Heart right ventricle (tissue), 16 donors: ENCODE results near the gene DUSP22. TPM values are rescaled to one million over a fixed set of nuclear protein-coding genes. Genes with fewer than 3 reads are reported as not detected.

ENCODE experiments used
- ATAC-seq, 8 donors: fragments of 200-7000 bp; cut with Tn5 transposase; one replicate each; pipeline ENCODE4 v1.9.1; 2020; ENCODE audit warnings: mild to moderate bottlenecking in 8 of 8, moderate library complexity in 8 of 8, moderate number of reproducible peaks in 1 of 8
- DNase-seq, 2 donors: peaks; one replicate each; pipeline ENCODE4 v3.0.0-alpha.2; 2020
- H3K27ac ChIP-seq, 10 donors: fragments of 200-600 bp; sonication (generic) in 2 of 10; one replicate each; pipeline versions ENCODE4 v1.5.0 to v1.8.0; 2020 to 2022; ENCODE audit warnings: mild to moderate bottlenecking in 3 of 10
- H3K27me3 ChIP-seq, 7 donors: fragments of 200-600 bp; one replicate each; pipeline ENCODE4 v1.8.0; 2021 to 2022; ENCODE audit warnings: mild to moderate bottlenecking in 2 of 7
- H3K36me3 ChIP-seq, 9 donors: fragments of 200-600 bp; sonication (generic) in 1 of 9; one replicate each; pipeline versions ENCODE4 v1.5.0 to v1.8.0; 2020 to 2022; ENCODE audit warnings: mild to moderate bottlenecking in 2 of 9
- H3K4me1 ChIP-seq, 9 donors: fragments of 200-600 bp; sonication (generic) in 1 of 9; one replicate each; pipeline versions ENCODE4 v1.5.0 to v1.8.0; 2020 to 2022; ENCODE audit warnings: mild to moderate bottlenecking in 4 of 9
- H3K4me3 ChIP-seq, 10 donors: fragments of 200-600 bp; sonication (generic) in 2 of 10; one replicate each; pipeline versions ENCODE4 v1.5.0 to v1.8.0; 2020 to 2022; ENCODE audit warnings: mild to moderate bottlenecking in 7 of 10, moderate library complexity in 2 of 10
- H3K9me3 ChIP-seq, 11 donors: fragments of 200-600 bp in 10 of 11; sonication (generic) in 2 of 11; one replicate each; pipeline versions ENCODE4 v1.5.0 to v1.8.0; 2013 to 2022; ENCODE audit warnings: mild to moderate bottlenecking in 2 of 11, control low read depth in 1 of 11, moderate library complexity in 1 of 11
- WGBS, 2 donors: extraction: QIAGEN DNeasy Blood & Tissue Kit; methylation state at CpG; one replicate each; pipeline ENCODE4 v1.1.7; 2013; ENCODE audit warnings: inconsistent platforms in 1 of 2; 5-methylcytosine and 5-hydroxymethylcytosine counted together
- intact Hi-C, 10 donors: fragments of 100-400 bp; cut with DNase I; formaldehyde crosslinking; loops; one replicate each; pipeline versions ENCODE4 v1.11.1 to v1.14.2; 2022
- polyA plus RNA-seq, 2 donors: library from polyadenylated mRNA; stranded (reverse); fragments of 200-250 nt; gene quantifications; one replicate each; pipeline ENCODE4 v1.2.3, GENCODE V29; 2013
- total RNA-seq, 10 donors: library from RNA; stranded (reverse); fragmentation: NEBNext Ultra II Directional in 3 of 10; extraction: Animal tissue kit (Norgen Biotek cat#: 25700) in 3 of 10; gene quantifications; one replicate each; pipeline versions ENCODE4 v1.2.1 to v1.2.4, GENCODE V29; 2021 to 2023
- TF ChIP-seq, protein P1 (sequence below), 9 donors: fragments of 200-600 bp; sonication (generic) in 2 of 9; IDR thresholded peaks; one replicate each; pipeline versions ENCODE4 v1.5.0 to v1.8.0; 2021 to 2022; ENCODE audit warnings: antibody characterized with exemption in 9 of 9, mild to moderate bottlenecking in 5 of 9, moderate library complexity in 1 of 9
- donor health status: Arrhythmogenic right ventricular cardiomyopathy.
- donor health status: ischemic (EF 13 %, LVEDD 7.1; RV severe dilation, severe dysfunction).
- donor health status: healthy with polysubstance abuse.
- donor health status: DM: no; HTN: yes; CAD: no.
- donor health status: DM: no; HTN: no; CAD: no.
- donor health status: ischemic (EF 25% LVEDD 6.9; RV normal size, moderate dysfunction).
- donor health status: ischemic (EF 25% LVEDD 5.7; RV mildly dilated, moderate dysfunction).
- donor health status: healthy.
- donor health status: DM: yes; HTN: yes; CAD: no.
- donor health status: Ischemic cardiomyopathy.
- donor health status: ischemic (EF 35%, LVEDD 5.7; RV mildly dilated, moderate dysfunction).
- donor health status: nonischemic (EF 11% LVEDD 7.7; RV severe dilation, severe dysfunction).
- donor health status: DM: yes; HTN: yes; CAD: no.
- donor health status: PGD.
- donor health status: ischemic (EF 29% LVEDD 5.4; RV normal size, mild dysfunction).
- donor health status: nonischemic (EF 23%, LVEDD 6.1; RV moderate dilation, normal function).

DUSP22 gene
- total and polyA plus RNA-seq, 12 donors = 32.0 to 70.4 (median 51.9) TPM

- H3K4me1 ChIP-seq = peaks cover 0 to 56% (median 0%) of the 10 kb centered on the region in 9 donors
- DNase-seq = no peak
- peaks cover 0 to 5% (median 5%) of the 10 kb centered on the region in 7 donors for H3K27me3 ChIP-seq
- intact Hi-C loops = no loop called here
- no peak overlapping the region for H3K4me3 ChIP-seq
- no peak for ATAC-seq
- H3K27ac ChIP-seq = peak overlapping the region in 1 of 10 donors; percentile 76
- peaks cover 0 to 6% (median 0%) of the 10 kb centered on the region in 11 donors for H3K9me3 ChIP-seq
- TF ChIP-seq, protein P1, sequence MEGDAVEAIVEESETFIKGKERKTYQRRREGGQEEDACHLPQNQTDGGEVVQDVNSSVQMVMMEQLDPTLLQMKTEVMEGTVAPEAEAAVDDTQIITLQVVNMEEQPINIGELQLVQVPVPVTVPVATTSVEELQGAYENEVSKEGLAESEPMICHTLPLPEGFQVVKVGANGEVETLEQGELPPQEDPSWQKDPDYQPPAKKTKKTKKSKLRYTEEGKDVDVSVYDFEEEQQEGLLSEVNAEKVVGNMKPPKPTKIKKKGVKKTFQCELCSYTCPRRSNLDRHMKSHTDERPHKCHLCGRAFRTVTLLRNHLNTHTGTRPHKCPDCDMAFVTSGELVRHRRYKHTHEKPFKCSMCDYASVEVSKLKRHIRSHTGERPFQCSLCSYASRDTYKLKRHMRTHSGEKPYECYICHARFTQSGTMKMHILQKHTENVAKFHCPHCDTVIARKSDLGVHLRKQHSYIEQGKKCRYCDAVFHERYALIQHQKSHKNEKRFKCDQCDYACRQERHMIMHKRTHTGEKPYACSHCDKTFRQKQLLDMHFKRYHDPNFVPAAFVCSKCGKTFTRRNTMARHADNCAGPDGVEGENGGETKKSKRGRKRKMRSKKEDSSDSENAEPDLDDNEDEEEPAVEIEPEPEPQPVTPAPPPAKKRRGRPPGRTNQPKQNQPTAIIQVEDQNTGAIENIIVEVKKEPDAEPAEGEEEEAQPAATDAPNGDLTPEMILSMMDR (IDR thresholded peaks at IDR 0.05) = no peak
- WGBS, 2 donors = 86 to 90% methylated on average over 9 of the region's 9 CpGs
- no peaks in the 10 kb centered on the region for H3K36me3 ChIP-seq
These were observed 37.1 kb upstream of the DUSP22 start for GRCh38 chr6:255041-255750.

DNA sequence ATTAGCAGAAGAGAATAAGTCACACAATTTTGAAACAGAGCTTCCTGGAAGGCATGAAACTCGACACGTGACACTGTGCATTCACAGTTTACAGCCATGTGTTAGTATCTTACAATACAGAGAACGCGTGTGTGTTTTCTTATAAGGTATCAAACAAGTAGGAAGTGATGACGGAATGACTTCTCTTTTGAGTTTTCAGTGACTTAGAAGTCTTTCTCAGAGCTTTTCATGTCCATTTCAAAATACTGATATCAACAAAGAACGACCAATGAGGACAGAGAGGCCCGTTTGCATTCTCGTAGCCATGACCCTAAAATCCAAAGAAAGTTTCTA is 36.6 kb upstream of the DUSP22 start:
- TF ChIP-seq, protein P1 (IDR thresholded peaks at IDR 0.05) = no peak
- Histone ChIP-seq H3K27me3 (peaks cover 0 to 5% (median 3%) of the 10 kb centered on the region in 7 donors), H3K9me3 (peaks cover 0 to 6% (median 0%) of the 10 kb centered on the region in 11 donors), H3K4me1 (peaks cover 0 to 56% (median 0%) of the 10 kb centered on the region in 9 donors), H3K36me3 (no peaks in the 10 kb centered on the region), H3K4me3 (no peak overlapping the region), H3K27ac (peak overlapping the region in 1 of 10 donors; percentile 76)
- intact Hi-C loops = no loop called here
- 80 to 91% methylated on average over 8 of the region's 8 CpGs for WGBS, 2 donors
- ATAC-seq (no peak), DNase-seq (no peak)

- intact Hi-C loops = no loop called here
- Histone ChIP-seq H3K4me1 (peaks cover 0 to 56% (median 0%) of the 10 kb centered on the region in 9 donors), H3K4me3 (no peak overlapping the region), H3K9me3 (peaks cover 0 to 6% (median 0%) of the 10 kb centered on the region in 11 donors), H3K27ac (peak overlapping the region in 1 of 10 donors; percentile 76), H3K36me3 (no peaks in the 10 kb centered on the region), H3K27me3 (peaks cover 0 to 5% (median 0%) of the 10 kb centered on the region in 7 donors)
- no peak for DNase-seq
- 92 to 95% methylated on average over 9 of the region's 9 CpGs for WGBS, 2 donors
- no peak for ATAC-seq
- TF ChIP-seq, protein P1 (IDR thresholded peaks at IDR 0.05) = no peak
These were observed 36.1 kb upstream of the DUSP22 start for GRCh38 chr6:256169-256568.

GRCh38 chr6:257031-257725 is 35.1 kb upstream of the DUSP22 start:
- ATAC-seq = peak in 3 of 8 donors; percentile 20 to 29 (median 27)
- H3K4me1 ChIP-seq = peaks cover 0 to 56% (median 0%) of the 10 kb centered on the region in 9 donors
- H3K4me3 ChIP-seq = no peak overlapping the region
- DNase-seq = no peak
- TF ChIP-seq, protein P1 (IDR thresholded peaks at IDR 0.05) = no peak
- H3K27me3 ChIP-seq = peaks cover 0 to 5% (median 0%) of the 10 kb centered on the region in 7 donors
- intact Hi-C loops = no loop called here
- peaks cover 0 to 6% (median 0%) of the 10 kb centered on the region in 11 donors for H3K9me3 ChIP-seq
- H3K36me3 ChIP-seq = no peaks in the 10 kb centered on the region
- WGBS, 2 donors = 61 to 66% methylated on average over 8 of the region's 8 CpGs
- H3K27ac ChIP-seq = peak overlapping the region in 1 of 10 donors; percentile 76
